ENCODE data around the gene FBXL3. TPM values are rescaled to one million over a fixed set of nuclear protein-coding genes. Genes with fewer than 3 reads are reported as not detected.

FBXL3 gene
- polyA plus RNA-seq, 4 donors: 20.6 to 43.1 (median 30.7) TPM

GRCh38 chr13:76991796-76992547, 35.0 kb downstream of the FBXL3 start, which contains the start of gene CLN5:
Gene CLN5 (plus strand): TSS chr13:76992081. CDS start chr13:76992099, 18 bp downstream.
- DNase-seq: peak; percentile 95 to 98
- no peak for FAIRE-seq

GRCh38 chr13:76991432-76991795, 35.5 kb downstream of the FBXL3 start:
- H3K27ac ChIP-seq (ENCODE audit: low read depth in 1 of 3, low read length in 2 of 3): peak overlapping the region; percentile 80 to 97 (median 85)
- H3K36me3 ChIP-seq (ENCODE audit: control insufficient read depth in 3 of 3, insufficient read depth in 2 of 3, low read depth in 1 of 3, low read length in 3 of 3): peaks cover 2 to 3% (median 3%) of the 10 kb centered on the region in 3 donors
- H3K4me3 ChIP-seq (ENCODE audit: low read depth in 1 of 3, low read length in 3 of 3): peak overlapping the region in 2 of 3 donors; percentile 61 to 69
- FAIRE-seq (no peak), DNase-seq (peak in 1 of 2 donors; percentile 68)
- H3K4me1 ChIP-seq (ENCODE audit: control insufficient read depth in 3 of 3, insufficient read depth in 2 of 3, low read depth in 1 of 3, low read length in 2 of 3): peaks cover 1 to 12% (median 4%) of the 10 kb centered on the region in 3 donors
- 28 to 47% (median 32%) methylated on average over 15 of the region's 15 CpGs for WGBS, 3 donors
- H3K9me3 ChIP-seq (ENCODE audit: control insufficient read depth in 2 of 2, insufficient read depth in 1 of 2, low read depth in 1 of 2, low read length in 1 of 2): no peaks in the 10 kb centered on the region
- no peaks in the 10 kb centered on the region for H3K27me3 ChIP-seq (ENCODE audit: control insufficient read depth in 3 of 3, insufficient read depth in 3 of 3, low read length in 3 of 3)

More at GRCh38 chr13:76991796-76992547, 35.0 kb downstream of the FBXL3 start, which contains the start of gene CLN5:
- Histone ChIP-seq H3K27ac (ENCODE audit: low read depth in 1 of 3, low read length in 2 of 3) (peak within 1 kb of the TSS; percentile 80 to 97 (median 85)), H3K4me1 (ENCODE audit: control insufficient read depth in 3 of 3, insufficient read depth in 2 of 3, low read depth in 1 of 3, low read length in 2 of 3) (peaks cover 1 to 12% (median 4%) of the 10 kb centered on the region in 3 donors), H3K36me3 (ENCODE audit: control insufficient read depth in 3 of 3, insufficient read depth in 2 of 3, low read depth in 1 of 3, low read length in 3 of 3) (peaks cover 2 to 4% (median 3%) of the 10 kb centered on the region in 3 donors), H3K27me3 (ENCODE audit: control insufficient read depth in 3 of 3, insufficient read depth in 3 of 3, low read length in 3 of 3) (no peaks in the 10 kb centered on the region), H3K9me3 (ENCODE audit: control insufficient read depth in 2 of 2, insufficient read depth in 1 of 2, low read depth in 1 of 2, low read length in 1 of 2) (no peaks in the 10 kb centered on the region), H3K4me3 (ENCODE audit: low read depth in 1 of 3, low read length in 3 of 3) (peak within 1 kb of the TSS; percentile 61 to 83 (median 69))
- WGBS, 3 donors: 0 to 1% (median 1%) methylated on average over 62 to 73 of the region's 73 CpGs

GRCh38 chr13:76983676-76984075, 43.3 kb downstream of the FBXL3 start:
- H3K9me3 ChIP-seq (ENCODE audit: control insufficient read depth in 2 of 2, insufficient read depth in 1 of 2, low read depth in 1 of 2, low read length in 1 of 2): no peaks in the 10 kb centered on the region
- DNase-seq (no peak), FAIRE-seq (no peak)
- peaks cover 0 to 15% (median 0%) of the 10 kb centered on the region in 3 donors for H3K27me3 ChIP-seq (ENCODE audit: control insufficient read depth in 3 of 3, insufficient read depth in 3 of 3, low read length in 3 of 3)
- peaks cover 0 to 4% (median 0%) of the 10 kb centered on the region in 3 donors for H3K4me1 ChIP-seq (ENCODE audit: control insufficient read depth in 3 of 3, insufficient read depth in 2 of 3, low read depth in 1 of 3, low read length in 2 of 3)
- 67 to 76% (median 73%) methylated on average over 5 of the region's 5 CpGs for WGBS, 3 donors
- H3K4me3 ChIP-seq (ENCODE audit: low read depth in 1 of 3, low read length in 3 of 3): no peak overlapping the region
- no peaks in the 10 kb centered on the region for H3K36me3 ChIP-seq (ENCODE audit: control insufficient read depth in 3 of 3, insufficient read depth in 2 of 3, low read depth in 1 of 3, low read length in 3 of 3)
- H3K27ac ChIP-seq (ENCODE audit: low read depth in 1 of 3, low read length in 2 of 3): no peak overlapping the region

GRCh38 chr13:76982061-76982460, 44.9 kb downstream of the FBXL3 start:
- Histone ChIP-seq H3K9me3 (ENCODE audit: control insufficient read depth in 2 of 2, insufficient read depth in 1 of 2, low read depth in 1 of 2, low read length in 1 of 2) (no peaks in the 10 kb centered on the region), H3K36me3 (ENCODE audit: control insufficient read depth in 3 of 3, insufficient read depth in 2 of 3, low read depth in 1 of 3, low read length in 3 of 3) (no peaks in the 10 kb centered on the region), H3K4me3 (ENCODE audit: low read depth in 1 of 3, low read length in 3 of 3) (no peak overlapping the region), H3K27ac (ENCODE audit: low read depth in 1 of 3, low read length in 2 of 3) (no peak overlapping the region), H3K27me3 (ENCODE audit: control insufficient read depth in 3 of 3, insufficient read depth in 3 of 3, low read length in 3 of 3) (peaks cover 0 to 15% (median 0%) of the 10 kb centered on the region in 3 donors), H3K4me1 (ENCODE audit: control insufficient read depth in 3 of 3, insufficient read depth in 2 of 3, low read depth in 1 of 3, low read length in 2 of 3) (peaks cover 0 to 4% (median 0%) of the 10 kb centered on the region in 3 donors)
- no peak for DNase-seq
- WGBS, 3 donors: 39 to 48% (median 44%) methylated on average over 6 of the region's 6 CpGs
- no peak for FAIRE-seq

GRCh38 chr13:76980075-76980718, 46.8 kb downstream of the FBXL3 start:
- H3K27ac ChIP-seq (ENCODE audit: low read depth in 1 of 3, low read length in 2 of 3): no peak overlapping the region
- H3K27me3 ChIP-seq (ENCODE audit: control insufficient read depth in 3 of 3, insufficient read depth in 3 of 3, low read length in 3 of 3): peaks cover 0 to 15% (median 0%) of the 10 kb centered on the region in 3 donors
- H3K36me3 ChIP-seq (ENCODE audit: control insufficient read depth in 3 of 3, insufficient read depth in 2 of 3, low read depth in 1 of 3, low read length in 3 of 3): no peaks in the 10 kb centered on the region
- FAIRE-seq: no peak
- WGBS, 3 donors: 4% methylated on average over 26 to 34 of the region's 34 CpGs
- H3K9me3 ChIP-seq (ENCODE audit: control insufficient read depth in 2 of 2, insufficient read depth in 1 of 2, low read depth in 1 of 2, low read length in 1 of 2): no peaks in the 10 kb centered on the region
- H3K4me3 ChIP-seq (ENCODE audit: low read depth in 1 of 3, low read length in 3 of 3): peak overlapping the region in 1 of 3 donors; percentile 14
- peaks cover 0 to 4% (median 0%) of the 10 kb centered on the region in 3 donors for H3K4me1 ChIP-seq (ENCODE audit: control insufficient read depth in 3 of 3, insufficient read depth in 2 of 3, low read depth in 1 of 3, low read length in 2 of 3)
- DNase-seq: peak; percentile 55 to 84

GRCh38 chr13:76976929-76977328, 50.0 kb downstream of the FBXL3 start:
- H3K36me3 ChIP-seq (ENCODE audit: control insufficient read depth in 3 of 3, insufficient read depth in 2 of 3, low read depth in 1 of 3, low read length in 3 of 3): no peaks in the 10 kb centered on the region
- no peak for FAIRE-seq
- H3K4me3 ChIP-seq (ENCODE audit: low read depth in 1 of 3, low read length in 3 of 3): no peak overlapping the region
- peaks cover 0 to 15% (median 0%) of the 10 kb centered on the region in 3 donors for H3K27me3 ChIP-seq (ENCODE audit: control insufficient read depth in 3 of 3, insufficient read depth in 3 of 3, low read length in 3 of 3)
- WGBS, 3 donors: 79 to 88% (median 80%) methylated on average over 5 of the region's 5 CpGs
- H3K4me1 ChIP-seq (ENCODE audit: control insufficient read depth in 3 of 3, insufficient read depth in 2 of 3, low read depth in 1 of 3, low read length in 2 of 3): peaks cover 0 to 4% (median 0%) of the 10 kb centered on the region in 3 donors
- H3K9me3 ChIP-seq (ENCODE audit: control insufficient read depth in 2 of 2, insufficient read depth in 1 of 2, low read depth in 1 of 2, low read length in 1 of 2): no peaks in the 10 kb centered on the region
- no peak overlapping the region for H3K27ac ChIP-seq (ENCODE audit: low read depth in 1 of 3, low read length in 2 of 3)
- DNase-seq: no peak

GRCh38 chr13:76976490-76976889, 50.5 kb downstream of the FBXL3 start:
- Histone ChIP-seq H3K27ac (ENCODE audit: low read depth in 1 of 3, low read length in 2 of 3) (no peak overlapping the region), H3K4me3 (ENCODE audit: low read depth in 1 of 3, low read length in 3 of 3) (no peak overlapping the region), H3K36me3 (ENCODE audit: control insufficient read depth in 3 of 3, insufficient read depth in 2 of 3, low read depth in 1 of 3, low read length in 3 of 3) (no peaks in the 10 kb centered on the region), H3K4me1 (ENCODE audit: control insufficient read depth in 3 of 3, insufficient read depth in 2 of 3, low read depth in 1 of 3, low read length in 2 of 3) (peaks cover 0 to 4% (median 0%) of the 10 kb centered on the region in 3 donors), H3K27me3 (ENCODE audit: control insufficient read depth in 3 of 3, insufficient read depth in 3 of 3, low read length in 3 of 3) (peaks cover 0 to 14% (median 0%) of the 10 kb centered on the region in 3 donors), H3K9me3 (ENCODE audit: control insufficient read depth in 2 of 2, insufficient read depth in 1 of 2, low read depth in 1 of 2, low read length in 1 of 2) (no peaks in the 10 kb centered on the region)
- DNase-seq (no peak), FAIRE-seq (no peak)
- 74 to 87% (median 76%) methylated on average over 8 of the region's 8 CpGs for WGBS, 3 donors

GRCh38 chr13:76975863-76976262, 51.1 kb downstream of the FBXL3 start:
- peaks cover 0 to 4% (median 0%) of the 10 kb centered on the region in 3 donors for H3K4me1 ChIP-seq (ENCODE audit: control insufficient read depth in 3 of 3, insufficient read depth in 2 of 3, low read depth in 1 of 3, low read length in 2 of 3)
- DNase-seq (no peak), FAIRE-seq (no peak)
- whole genome bisulfite sequencing, 3 donors: 76 to 93% (median 84%) methylated on average over 6 of the region's 6 CpGs
- H3K4me3 ChIP-seq (ENCODE audit: low read depth in 1 of 3, low read length in 3 of 3): no peak overlapping the region
- H3K36me3 ChIP-seq (ENCODE audit: control insufficient read depth in 3 of 3, insufficient read depth in 2 of 3, low read depth in 1 of 3, low read length in 3 of 3): no peaks in the 10 kb centered on the region
- no peaks in the 10 kb centered on the region for H3K9me3 ChIP-seq (ENCODE audit: control insufficient read depth in 2 of 2, insufficient read depth in 1 of 2, low read depth in 1 of 2, low read length in 1 of 2)
- no peak overlapping the region for H3K27ac ChIP-seq (ENCODE audit: low read depth in 1 of 3, low read length in 2 of 3)
- peaks cover 0 to 9% (median 0%) of the 10 kb centered on the region in 3 donors for H3K27me3 ChIP-seq (ENCODE audit: control insufficient read depth in 3 of 3, insufficient read depth in 3 of 3, low read length in 3 of 3)
